OCI-LY7 (cell line): ENCODE measurements around the gene CYP3A5.
"Not testable (repeated sequence)": the region's sequence is repeated elsewhere in the genome, so short reads cannot be mapped to it uniquely, and the experiment has no call there.

Experiments used
- CTCF ChIP-seq: fragments of 200-600 bp; sonication (generic); conservative IDR thresholded peaks from 2 replicates; pipeline ENCODE4 v1.5.1; 2014; ENCODE audit warnings: mild to moderate bottlenecking, antibody characterized with exemption, low read length, moderate library complexity, mixed read lengths
- EZH2phosphoT487 ChIP-seq: fragments of 200-600 bp; sonication (generic); IDR thresholded peaks from 2 replicates; pipeline ENCODE4 v1.6.1; 2018; ENCODE audit warnings: low read depth, borderline replicate concordance, mild to moderate bottlenecking, mixed run types, antibody characterized with exemption, low read length, moderate library complexity, mixed read lengths

GRCh38 chr7:99690918-99691317 is 11.1 kb upstream of the CYP3A5 start:
- not testable (repeated sequence) for TF ChIP-seq CTCF, EZH2phosphoT487
